ENCODE measurements around the gene PCNT.
"Not testable (repeated sequence)": the region's sequence is repeated elsewhere in the genome, so short reads cannot be mapped to it uniquely, and the experiment has no call there.

The PCNT gene

DNA sequence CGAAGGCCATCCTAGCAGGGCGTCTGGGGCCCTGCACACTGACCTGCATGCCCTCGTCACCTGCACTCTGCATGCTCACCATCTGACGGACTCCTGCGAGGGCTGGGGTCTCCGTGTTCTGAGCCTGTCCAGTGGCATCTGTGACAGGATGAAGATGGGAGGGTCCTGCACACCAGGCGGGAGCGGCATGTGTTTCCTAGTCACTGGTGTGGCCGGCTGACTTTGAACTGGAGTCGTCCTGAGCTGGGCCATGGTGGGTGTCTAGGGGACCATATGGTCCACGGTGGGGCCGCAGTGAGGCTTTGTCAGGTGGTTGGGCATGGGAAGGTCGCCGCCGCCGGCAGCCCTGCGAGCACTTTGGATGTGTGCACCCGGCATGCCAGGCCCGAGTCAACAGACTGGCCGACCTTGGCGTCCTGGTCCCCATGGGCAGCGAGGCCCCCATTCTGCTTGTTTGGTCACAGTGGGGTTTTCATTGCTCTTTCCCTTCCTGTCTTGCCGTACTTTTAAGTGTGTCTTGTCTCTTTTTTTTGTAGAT, 118.1 kb downstream of the PCNT start:
- Histone ChIP-seq H3K27me3 (ENCODE audit: low read depth, low read length) (no peaks in the 10 kb centered on the region), H3K27ac (ENCODE audit: low read length) (no peak overlapping the region), H3K4me3 (ENCODE audit: low read length) (no peak overlapping the region), H4K20me1 (ENCODE audit: insufficient read depth, low read length) (no peaks in the 10 kb centered on the region), H3K4me2 (ENCODE audit: low read length) (no peak overlapping the region), H2AFZ (ENCODE audit: low read depth, low read length) (no peak overlapping the region), H3K4me1 (ENCODE audit: low read length) (no peaks in the 10 kb centered on the region), H3K79me2 (ENCODE audit: low read length) (no peaks in the 10 kb centered on the region), H3K36me3 (replicated peaks; ENCODE audit: low read depth, low read length) (peaks cover 19% of the 10 kb centered on the region), H3K9me3 (ENCODE audit: insufficient read depth, low read length) (no peaks in the 10 kb centered on the region), H3K9ac (ENCODE audit: low read length) (no peak overlapping the region)
- TF ChIP-seq, protein P1, sequence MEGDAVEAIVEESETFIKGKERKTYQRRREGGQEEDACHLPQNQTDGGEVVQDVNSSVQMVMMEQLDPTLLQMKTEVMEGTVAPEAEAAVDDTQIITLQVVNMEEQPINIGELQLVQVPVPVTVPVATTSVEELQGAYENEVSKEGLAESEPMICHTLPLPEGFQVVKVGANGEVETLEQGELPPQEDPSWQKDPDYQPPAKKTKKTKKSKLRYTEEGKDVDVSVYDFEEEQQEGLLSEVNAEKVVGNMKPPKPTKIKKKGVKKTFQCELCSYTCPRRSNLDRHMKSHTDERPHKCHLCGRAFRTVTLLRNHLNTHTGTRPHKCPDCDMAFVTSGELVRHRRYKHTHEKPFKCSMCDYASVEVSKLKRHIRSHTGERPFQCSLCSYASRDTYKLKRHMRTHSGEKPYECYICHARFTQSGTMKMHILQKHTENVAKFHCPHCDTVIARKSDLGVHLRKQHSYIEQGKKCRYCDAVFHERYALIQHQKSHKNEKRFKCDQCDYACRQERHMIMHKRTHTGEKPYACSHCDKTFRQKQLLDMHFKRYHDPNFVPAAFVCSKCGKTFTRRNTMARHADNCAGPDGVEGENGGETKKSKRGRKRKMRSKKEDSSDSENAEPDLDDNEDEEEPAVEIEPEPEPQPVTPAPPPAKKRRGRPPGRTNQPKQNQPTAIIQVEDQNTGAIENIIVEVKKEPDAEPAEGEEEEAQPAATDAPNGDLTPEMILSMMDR (IDR thresholded peaks at IDR 0.05; ENCODE audit: low read depth, low read length), result no peak
- TF ChIP-seq EZH2phosphoT487 (IDR thresholded peaks at IDR 0.05; ENCODE audit: low read depth), result no peak

- Histone ChIP-seq H3K4me2 (ENCODE audit: low read length) (no peak overlapping the region), H3K9me3 (ENCODE audit: insufficient read depth, low read length) (no peaks in the 10 kb centered on the region), H3K9ac (ENCODE audit: low read length) (no peak overlapping the region), H3K4me1 (ENCODE audit: low read length) (no peaks in the 10 kb centered on the region), H2AFZ (ENCODE audit: low read depth, low read length) (no peak overlapping the region), H3K36me3 (replicated peaks; ENCODE audit: low read depth, low read length) (peaks cover 15% of the 10 kb centered on the region), H3K27ac (ENCODE audit: low read length) (no peak overlapping the region), H3K4me3 (ENCODE audit: low read length) (no peak overlapping the region), H3K79me2 (ENCODE audit: low read length) (no peaks in the 10 kb centered on the region), H4K20me1 (ENCODE audit: insufficient read depth, low read length) (no peaks in the 10 kb centered on the region), H3K27me3 (ENCODE audit: low read depth, low read length) (no peaks in the 10 kb centered on the region)
- TF ChIP-seq, protein P1 (IDR thresholded peaks at IDR 0.05; ENCODE audit: low read depth, low read length), result no peak
- TF ChIP-seq EZH2phosphoT487 (IDR thresholded peaks at IDR 0.05; ENCODE audit: low read depth), result no peak
Observed at GRCh38 chr21:46442938-46443337, 119.0 kb downstream of the PCNT start.

GRCh38 chr21:46443910-46444309, 120.0 kb downstream of the PCNT start:
- Histone ChIP-seq H3K9me3 (ENCODE audit: insufficient read depth, low read length) (no peaks in the 10 kb centered on the region), H3K36me3 (replicated peaks; ENCODE audit: low read depth, low read length) (peaks cover 11% of the 10 kb centered on the region), H3K4me2 (ENCODE audit: low read length) (no peak overlapping the region), H3K4me3 (ENCODE audit: low read length) (no peak overlapping the region), H3K27me3 (ENCODE audit: low read depth, low read length) (no peaks in the 10 kb centered on the region), H4K20me1 (ENCODE audit: insufficient read depth, low read length) (no peaks in the 10 kb centered on the region), H3K27ac (ENCODE audit: low read length) (no peak overlapping the region), H3K4me1 (ENCODE audit: low read length) (peaks cover 5% of the 10 kb centered on the region; the same call in 1 of the 2 replicates), H3K9ac (ENCODE audit: low read length) (no peak overlapping the region), H2AFZ (ENCODE audit: low read depth, low read length) (no peak overlapping the region), H3K79me2 (ENCODE audit: low read length) (no peaks in the 10 kb centered on the region)
- TF ChIP-seq, protein P1 (IDR thresholded peaks at IDR 0.05; ENCODE audit: low read depth, low read length), result no peak
- no peak for TF ChIP-seq EZH2phosphoT487 (IDR thresholded peaks at IDR 0.05; ENCODE audit: low read depth)

DNA sequence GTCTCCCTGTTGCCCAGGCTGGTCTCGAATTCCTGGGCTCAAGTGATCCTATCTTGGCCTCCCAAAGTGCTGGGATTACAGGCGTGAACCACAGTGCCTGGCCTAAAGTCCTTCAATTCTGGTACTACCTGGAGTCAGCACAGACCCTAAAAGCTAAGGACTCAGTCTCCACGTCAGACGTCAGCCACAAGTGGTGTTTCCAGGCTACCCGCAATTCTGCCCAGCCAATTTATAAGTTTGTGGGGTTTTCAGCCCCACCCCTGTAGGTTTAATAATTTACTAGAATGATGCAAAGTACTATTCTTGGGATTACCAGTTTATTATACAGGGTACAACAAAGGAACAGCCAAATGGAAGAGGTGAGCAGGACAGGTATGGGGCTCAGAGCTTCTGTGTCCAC, 124.2 kb downstream of the PCNT start:
- no peaks in the 10 kb centered on the region for H3K79me2 ChIP-seq (ENCODE audit: low read length)
- H2AFZ ChIP-seq (ENCODE audit: low read depth, low read length), result no peak overlapping the region
- no peak overlapping the region for H3K4me3 ChIP-seq (ENCODE audit: low read length)
- H3K27ac ChIP-seq (ENCODE audit: low read length), result no peak overlapping the region
- no peak overlapping the region for H3K4me2 ChIP-seq (ENCODE audit: low read length)
- no peaks in the 10 kb centered on the region for H3K27me3 ChIP-seq (ENCODE audit: low read depth, low read length)
- H3K9ac ChIP-seq (ENCODE audit: low read length), result no peak overlapping the region
- H3K9me3 ChIP-seq (ENCODE audit: insufficient read depth, low read length), result no peaks in the 10 kb centered on the region
- H3K4me1 ChIP-seq (ENCODE audit: low read length), result peaks cover 5% of the 10 kb centered on the region; the same call in 1 of the 2 replicates
- no peaks in the 10 kb centered on the region for H4K20me1 ChIP-seq (ENCODE audit: insufficient read depth, low read length)
- H3K36me3 ChIP-seq (replicated peaks; ENCODE audit: low read depth, low read length), result peaks cover 8% of the 10 kb centered on the region
- TF ChIP-seq, protein P1 (IDR thresholded peaks at IDR 0.05; ENCODE audit: low read depth, low read length), result no peak
- no peak for TF ChIP-seq EZH2phosphoT487 (IDR thresholded peaks at IDR 0.05; ENCODE audit: low read depth)

DNA sequence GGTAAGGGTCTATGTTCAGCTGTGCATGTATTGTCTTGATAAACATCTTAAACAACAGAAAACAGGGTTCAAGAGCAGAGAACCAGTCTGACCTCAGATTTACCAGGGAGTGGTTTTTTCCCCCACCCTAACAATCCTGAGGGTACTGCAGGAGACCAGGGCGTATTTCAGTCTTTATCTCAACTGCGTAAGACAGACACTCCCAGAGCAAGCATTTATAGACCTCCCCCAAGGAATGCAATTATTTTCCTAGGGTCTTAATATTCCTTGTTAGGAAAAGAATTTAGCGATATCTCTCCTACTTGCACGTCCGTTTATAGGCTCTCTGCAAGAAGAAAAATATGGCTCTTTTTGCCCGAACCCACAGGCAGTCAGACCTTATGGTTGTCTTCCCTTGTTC, 124.9 kb downstream of the PCNT start:
- H3K79me2 ChIP-seq (ENCODE audit: low read length); H3K27ac ChIP-seq (ENCODE audit: low read length); H3K36me3 ChIP-seq (replicated peaks; ENCODE audit: low read depth, low read length); H3K27me3 ChIP-seq (ENCODE audit: low read depth, low read length); H2AFZ ChIP-seq (ENCODE audit: low read depth, low read length); H3K4me1 ChIP-seq (ENCODE audit: low read length); H3K9ac ChIP-seq (ENCODE audit: low read length); H3K4me2 ChIP-seq (ENCODE audit: low read length); H3K4me3 ChIP-seq (ENCODE audit: low read length); H4K20me1 ChIP-seq (ENCODE audit: insufficient read depth, low read length); H3K9me3 ChIP-seq (ENCODE audit: insufficient read depth, low read length): not testable (repeated sequence)

Data from OCI-LY3 (cell line).